HG03571 (cell line): Measurements from ENCODE around the gene SPATA7.

ENCODE experiments used
- ATAC-seq: cut with Tn5 transposase; IDR thresholded peaks from one replicate; pipeline ENCODE4 v1.9.1; 2021; ENCODE audit not compliant: unreplicated experiment

Gene SPATA7

GRCh38 chr14:88411039-88411438 is 25.6 kb downstream of the SPATA7 start:
- ATAC-seq: no peak

DNA sequence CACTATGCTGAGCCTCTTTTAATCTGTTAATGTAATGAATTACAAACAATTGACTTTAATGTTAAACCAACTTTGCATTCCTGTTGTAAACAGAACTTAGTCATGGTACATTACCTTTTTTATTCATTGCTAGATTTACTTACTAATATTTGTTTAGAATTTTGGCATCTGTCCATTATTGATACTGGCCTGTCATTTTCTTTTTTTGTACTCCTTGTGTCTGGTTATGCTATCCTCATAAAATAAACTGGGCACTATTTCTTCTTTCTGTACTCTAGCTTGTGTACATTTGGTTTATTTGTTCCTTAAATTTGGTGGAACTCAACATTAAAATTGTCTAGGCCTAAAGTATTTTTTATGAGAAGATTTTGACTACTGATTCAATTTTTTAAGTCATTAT is 32.1 kb downstream of the SPATA7 start:
- no peak for ATAC-seq

DNA sequence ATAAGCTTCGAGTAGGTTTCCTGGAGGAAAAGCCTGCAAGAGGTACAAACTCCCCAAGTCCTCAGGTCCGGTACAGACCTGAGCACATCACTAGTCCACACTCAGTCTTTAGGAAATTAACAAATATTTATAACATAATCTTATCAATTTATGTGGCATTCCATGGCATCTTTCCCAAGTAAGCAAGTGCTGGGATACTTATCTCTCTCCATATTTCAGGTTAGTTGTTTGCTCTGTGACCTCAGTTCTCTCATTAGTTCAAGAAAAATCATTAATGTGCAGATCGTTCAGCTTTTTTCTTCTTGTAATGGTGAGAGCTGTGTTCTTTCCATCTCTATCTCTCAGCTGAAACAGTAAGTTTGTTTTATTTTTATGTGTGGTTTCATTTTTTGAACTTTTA is 34.7 kb downstream of the SPATA7 start:
- no peak for ATAC-seq

DNA sequence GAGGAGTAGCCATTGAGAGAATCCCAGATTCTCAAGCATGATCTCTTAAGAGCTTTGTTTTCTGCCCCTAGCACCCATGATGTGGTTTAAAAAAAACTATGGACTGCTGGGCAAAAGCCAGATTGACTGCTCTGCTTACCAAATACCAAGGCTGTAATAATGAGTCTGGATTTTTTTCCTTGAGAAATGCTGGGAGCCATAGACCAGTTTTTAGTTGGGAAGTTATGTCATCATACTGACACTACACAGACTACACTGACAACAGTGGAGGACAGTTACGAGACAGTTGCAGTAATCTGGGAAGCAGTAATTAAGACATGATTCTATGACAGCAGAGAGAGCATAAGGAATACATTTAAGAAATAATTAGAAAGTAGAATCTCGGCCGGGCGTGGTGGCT is 35.8 kb downstream of the SPATA7 start:
- ATAC-seq: no peak

DNA sequence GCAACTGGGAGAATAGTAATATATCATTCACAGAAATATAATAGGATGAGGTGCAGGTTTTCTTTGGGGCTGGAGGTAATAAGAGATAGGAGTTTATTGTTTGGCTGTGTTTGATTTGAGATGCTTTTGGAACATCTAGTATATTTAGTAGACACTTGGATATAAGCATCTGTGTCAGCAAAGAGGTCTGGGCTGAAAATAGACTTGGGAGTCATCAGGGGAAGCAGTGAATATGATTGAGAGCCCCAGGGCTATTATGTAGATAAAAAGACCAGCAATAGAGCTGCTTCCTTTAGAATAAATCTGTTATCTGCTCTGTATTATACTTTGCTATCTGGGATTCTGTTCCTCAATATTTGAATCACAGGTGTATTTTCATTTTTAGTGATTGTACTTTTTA is 36.6 kb downstream of the SPATA7 start:
- ATAC-seq: no peak

DNA sequence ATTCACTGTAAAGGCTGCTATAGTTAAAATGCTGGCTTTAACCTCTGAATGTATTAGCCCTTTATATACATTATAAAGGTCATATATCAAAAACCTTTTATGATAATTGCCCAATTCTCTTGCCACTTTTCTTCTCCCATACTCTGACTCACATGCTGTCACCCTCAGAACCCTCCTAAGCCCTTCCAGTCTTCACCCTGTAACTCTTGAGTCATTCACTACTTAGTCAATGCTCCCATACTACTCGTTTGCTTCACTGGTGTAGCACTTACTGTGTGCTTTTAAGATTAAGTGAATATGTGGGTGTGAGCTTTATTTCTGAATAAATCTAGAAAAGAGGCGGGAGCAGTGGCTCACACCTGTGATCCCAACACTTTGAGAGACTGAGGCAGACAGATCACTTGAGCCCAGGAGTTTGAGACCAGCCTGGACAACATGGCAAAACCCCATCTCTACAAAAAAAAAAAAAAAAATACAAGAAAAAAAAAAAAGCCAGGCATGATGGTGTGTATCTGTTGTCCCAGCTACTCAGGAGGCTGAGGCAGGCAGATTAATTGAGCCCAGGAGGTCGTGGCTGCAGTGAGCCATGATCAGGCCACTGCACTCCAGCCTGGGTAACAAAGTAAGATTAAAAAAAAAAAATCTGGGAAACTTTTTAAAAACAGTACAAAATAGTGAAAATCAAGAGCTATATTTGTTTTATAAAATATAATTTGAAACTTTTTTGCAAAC is 37.6 kb downstream of the SPATA7 start:
- ATAC-seq: no peak

DNA sequence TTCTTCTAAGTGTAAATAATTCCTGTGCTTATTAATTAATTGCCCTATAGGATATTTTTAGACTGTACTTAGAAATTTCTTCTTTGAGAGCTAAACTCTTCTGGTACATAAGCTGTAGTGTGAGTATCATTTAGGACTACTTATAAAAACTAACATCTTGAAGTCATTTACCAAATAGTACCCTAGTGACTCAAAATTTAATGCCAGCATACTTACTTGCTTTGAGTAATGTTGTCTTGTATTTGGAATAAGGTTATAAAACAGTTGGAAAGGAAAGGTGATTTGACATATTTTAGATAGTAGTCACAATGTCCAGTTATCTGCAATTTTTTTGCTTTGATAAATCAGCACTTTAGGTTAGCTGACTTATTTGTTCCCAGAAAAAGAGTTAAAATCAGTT is 39.1 kb downstream of the SPATA7 start:
- no peak for ATAC-seq

- no peak for ATAC-seq
Measured at GRCh38 chr14:88426271-88426670, 40.8 kb downstream of the SPATA7 start.

- ATAC-seq: no peak
Measured at GRCh38 chr14:88430976-88431375, 45.5 kb downstream of the SPATA7 start.

DNA sequence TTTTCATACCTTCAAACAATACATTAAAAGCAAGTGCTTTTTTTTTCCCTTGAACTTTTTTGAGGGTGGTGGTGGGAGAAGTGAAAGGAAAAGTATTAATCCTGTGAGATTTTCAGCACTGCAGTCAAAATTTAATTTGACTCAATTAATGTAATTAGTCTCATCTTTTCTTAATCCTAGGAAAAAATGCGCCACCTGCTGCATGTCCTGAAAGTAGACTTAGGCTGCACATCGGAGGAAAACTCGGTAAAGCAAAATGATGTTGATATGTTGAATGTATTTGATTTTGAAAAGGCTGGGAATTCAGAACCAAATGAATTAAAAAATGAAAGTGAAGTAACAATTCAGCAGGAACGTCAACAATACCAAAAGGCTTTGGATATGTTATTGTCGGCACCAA is 52.2 kb downstream of the SPATA7 start:
- ATAC-seq: no peak

GRCh38 chr14:88439088-88439487 is 53.6 kb downstream of the SPATA7 start:
- ATAC-seq: no peak

DNA sequence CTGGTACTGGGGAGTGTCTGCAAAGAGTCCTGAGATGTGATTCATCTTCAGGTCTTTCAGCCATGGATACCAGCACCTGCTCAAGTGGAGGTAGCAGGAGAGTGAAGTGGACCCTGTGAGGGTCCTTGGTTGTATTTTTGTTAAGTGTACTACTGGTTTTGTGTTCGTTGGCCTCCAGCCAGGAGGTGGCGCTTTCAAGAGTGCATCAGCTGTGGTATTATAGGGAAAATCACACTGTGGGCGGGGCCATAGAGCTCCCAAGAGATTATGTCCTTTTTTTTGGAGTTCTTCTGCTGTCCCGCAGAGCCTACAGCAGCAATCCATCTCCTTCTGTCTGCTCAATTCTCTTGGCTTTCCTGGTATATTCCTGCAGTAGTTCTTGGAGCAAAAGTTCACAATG is 66.8 kb downstream of the SPATA7 start:
- no peak for ATAC-seq

DNA sequence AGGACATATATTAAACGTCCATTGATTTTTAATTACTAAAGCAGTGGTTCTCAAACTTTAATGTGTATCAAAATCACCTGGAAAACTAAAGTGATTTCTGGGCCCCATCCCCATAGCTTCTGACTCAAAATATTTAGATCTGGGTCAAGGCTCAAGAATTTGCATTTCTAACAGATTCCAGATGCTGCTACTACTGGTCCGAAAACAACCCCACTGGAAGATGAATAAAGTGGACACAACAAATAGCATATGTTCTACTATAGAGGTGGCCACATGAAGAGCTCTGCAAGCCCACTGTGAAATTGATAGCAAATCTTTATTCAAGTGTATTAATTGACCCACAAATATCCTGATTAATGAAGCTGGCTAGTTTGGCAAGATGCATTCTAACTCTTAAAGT is 69.4 kb downstream of the SPATA7 start:
- ATAC-seq: no peak

- ATAC-seq: no peak
Measured at GRCh38 chr14:88463318-88463717, 77.9 kb downstream of the SPATA7 start.

GRCh38 chr14:88468406-88468805 is 82.9 kb downstream of the SPATA7 start:
- ATAC-seq: no peak

GRCh38 chr14:88470542-88471440 is 85.3 kb downstream of the SPATA7 start:
- ATAC-seq: no peak

GRCh38 chr14:88473791-88474190 is 88.3 kb downstream of the SPATA7 start:
- ATAC-seq: no peak

- no peak for ATAC-seq
Measured at GRCh38 chr14:88476214-88476774, 90.8 kb downstream of the SPATA7 start.

DNA sequence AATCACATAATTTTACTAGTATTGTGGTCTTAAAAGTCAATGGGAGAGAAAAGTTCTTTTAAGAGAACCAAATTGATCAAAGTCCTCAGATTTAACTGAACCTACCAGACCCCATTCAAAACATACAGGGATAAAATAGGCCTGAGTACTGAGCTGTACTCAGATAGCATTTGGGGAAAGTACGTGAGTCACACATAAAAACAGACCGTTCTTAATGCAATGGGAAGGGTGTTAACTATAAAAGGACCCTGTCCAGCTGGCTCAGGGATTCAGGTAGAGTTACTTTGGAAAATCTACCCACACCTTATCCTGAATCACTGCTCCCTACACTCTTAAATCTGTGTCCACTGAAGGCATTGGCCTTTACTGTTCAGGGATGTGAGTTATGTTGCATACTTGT is 91.4 kb downstream of the SPATA7 start:
- no peak for ATAC-seq

DNA sequence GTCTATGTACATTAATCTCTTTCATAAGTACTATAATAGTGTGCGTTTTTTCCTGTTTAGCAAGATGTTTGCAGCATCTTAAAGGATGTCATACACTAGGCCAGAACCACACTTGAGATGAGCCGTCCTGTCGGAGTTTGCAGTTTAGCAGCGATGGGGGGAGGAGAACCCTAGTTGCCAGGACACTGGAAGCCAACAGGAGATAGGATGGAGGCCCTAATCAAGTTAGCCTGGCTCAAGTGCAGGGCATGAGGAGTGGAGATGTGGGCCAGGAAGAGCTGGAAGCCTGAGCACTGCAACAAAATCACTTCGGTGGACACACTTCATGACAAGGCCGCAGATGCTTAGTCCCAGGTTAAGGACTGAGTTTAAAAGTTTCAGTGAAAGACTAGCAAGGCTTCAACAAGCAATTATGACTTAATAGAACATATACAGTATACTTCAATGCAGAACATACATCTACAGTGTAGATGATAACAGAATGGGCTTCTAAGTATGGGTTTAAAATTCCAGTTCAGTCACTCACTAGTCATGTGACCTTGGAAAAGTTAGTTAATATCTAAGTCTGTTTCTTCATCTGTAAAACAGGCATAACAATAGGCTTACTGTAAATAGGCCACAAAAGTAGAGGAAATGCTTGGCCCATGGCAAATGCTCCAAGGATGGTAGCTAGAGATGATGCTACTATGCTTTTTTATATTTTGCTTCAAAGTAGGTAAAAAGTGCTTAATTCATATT is 92.2 kb downstream of the SPATA7 start:
- no peak for ATAC-seq

DNA sequence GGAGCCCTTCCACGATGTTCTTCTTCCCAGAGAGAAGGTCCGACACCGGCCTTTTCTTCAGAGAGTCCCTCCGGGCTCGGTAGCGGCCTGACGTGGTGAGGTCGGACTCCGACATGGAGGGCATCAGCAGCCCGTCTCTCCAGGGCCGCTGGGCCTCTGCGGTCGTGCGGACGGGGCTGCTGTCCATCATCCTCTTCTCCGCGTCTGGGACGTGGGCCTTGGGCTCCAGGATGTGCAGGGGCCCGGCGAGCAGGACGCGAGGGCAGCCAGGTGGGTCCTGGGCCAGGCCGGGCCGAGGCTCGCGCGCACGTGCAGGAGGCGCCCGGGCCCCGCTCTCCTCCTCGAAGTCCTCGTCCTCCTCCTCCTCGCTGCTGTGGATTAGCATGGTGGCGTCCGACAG is 93.5 kb downstream of the SPATA7 start:
- ATAC-seq: no peak
